RWPE2 (cell line): Measurements from ENCODE around the gene ALOX15.

Experiments
- ATAC-seq: fragments of 200-7000 bp; cut with Tn5 transposase; 3 replicates; pipeline ENCODE4 v1.9.1; 2021; ENCODE audit warnings: low read depth
- DNase-seq: peaks from one replicate; pipeline ENCODE4 v3.0.0-alpha.2; 2020; ENCODE audit warnings: low spot score
- H3K27ac ChIP-seq: fragments of 450-650 bp; 2 replicates; pipeline ENCODE4 v1.5.1; 2017; ENCODE audit warnings: mild to moderate bottlenecking; ENCODE audit not compliant: poor library complexity, severe bottlenecking
- H3K27me3 ChIP-seq: fragments of 250-450 bp; sonication (Bioruptor Pico); 2 replicates; pipeline ENCODE4 v1.5.1; 2021; ENCODE audit warnings: mild to moderate bottlenecking, moderate library complexity; ENCODE audit not compliant: insufficient read depth, poor library complexity, severe bottlenecking
- H3K36me3 ChIP-seq: fragments of 250-450 bp; sonication (Bioruptor Pico); 2 replicates; pipeline ENCODE4 v1.5.1; 2020; ENCODE audit warnings: low read depth, mild to moderate bottlenecking, moderate library complexity
- H3K4me1 ChIP-seq: fragments of 250-450 bp; sonication (Bioruptor Pico); 2 replicates; pipeline ENCODE4 v1.5.1; 2021; ENCODE audit warnings: mild to moderate bottlenecking, moderate library complexity; ENCODE audit not compliant: insufficient read depth, poor library complexity, severe bottlenecking
- H3K4me3 ChIP-seq: fragments of 250-450 bp; sonication (Bioruptor Pico); 2 replicates; pipeline ENCODE4 v1.5.1; 2021; ENCODE audit warnings: mild to moderate bottlenecking, moderate library complexity; ENCODE audit not compliant: severe bottlenecking
- H3K9me3 ChIP-seq: fragments of 250-450 bp; sonication (Bioruptor Pico); 2 replicates; pipeline ENCODE4 v1.5.1; 2021; ENCODE audit warnings: mild to moderate bottlenecking, moderate library complexity; ENCODE audit not compliant: severe bottlenecking
- CTCF ChIP-seq: fragments of 450-650 bp; IDR thresholded peaks from one replicate; pipeline ENCODE4 v1.5.1; 2017; ENCODE audit warnings: mild to moderate bottlenecking, moderate library complexity; ENCODE audit not compliant: poor library complexity, severe bottlenecking

Gene ALOX15

GRCh38 chr17:4583206-4583605 lies 58.3 kb downstream of the ALOX15 start:
- peaks cover 45% of the 10 kb centered on the region for H3K27me3 ChIP-seq
- ATAC-seq: no peak

GRCh38 chr17:4582691-4583090 lies 58.8 kb downstream of the ALOX15 start:
- Histone ChIP-seq H3K4me3 (no peak overlapping the region), H3K27ac (no peak overlapping the region), H3K27me3 (peaks cover 45% of the 10 kb centered on the region), H3K9me3 (no peaks in the 10 kb centered on the region), H3K36me3 (no peaks in the 10 kb centered on the region), H3K4me1 (no peaks in the 10 kb centered on the region)
- ATAC-seq: no peak
- no peak for DNase-seq
- TF ChIP-seq CTCF: no peak

More at GRCh38 chr17:4583206-4583605, 58.3 kb downstream of the ALOX15 start:
- Histone ChIP-seq H3K4me3 (no peak overlapping the region), H3K27ac (no peak overlapping the region), H3K4me1 (no peaks in the 10 kb centered on the region), H3K9me3 (no peaks in the 10 kb centered on the region), H3K36me3 (no peaks in the 10 kb centered on the region)
- DNase-seq: no peak
- no peak for TF ChIP-seq CTCF

GRCh38 chr17:4582101-4582501 lies 59.4 kb downstream of the ALOX15 start:
- ATAC-seq: no peak
- Histone ChIP-seq H3K27me3 (peaks cover 45% of the 10 kb centered on the region), H3K36me3 (no peaks in the 10 kb centered on the region), H3K4me3 (no peak overlapping the region), H3K9me3 (no peaks in the 10 kb centered on the region), H3K27ac (no peak overlapping the region), H3K4me1 (no peaks in the 10 kb centered on the region)
- TF ChIP-seq CTCF: no peak
- DNase-seq: peak; percentile 47
